DOHH2 (cell line): ENCODE measurements around the gene TMEM39A.

Experiments used
- EZH2phosphoT487 ChIP-seq: fragments of 200-600 bp; sonication (generic); IDR thresholded peaks from 2 replicates; pipeline ENCODE4 v1.6.1; 2017; ENCODE audit warnings: borderline replicate concordance, mild to moderate bottlenecking, antibody characterized with exemption, low read length, moderate library complexity, mixed read lengths
- TF ChIP-seq, protein P1 (sequence below): fragments of 200-600 bp; sonication (generic); IDR thresholded peaks from one replicate; pipeline ENCODE4 v1.5.1; 2014; ENCODE audit warnings: antibody characterized with exemption, mild to moderate bottlenecking, low read depth, low read length; ENCODE audit not compliant: poor library complexity, severe bottlenecking

GRCh38 chr3:119453822-119454221, 9.6 kb downstream of the TMEM39A start:
- TF ChIP-seq, protein P1, sequence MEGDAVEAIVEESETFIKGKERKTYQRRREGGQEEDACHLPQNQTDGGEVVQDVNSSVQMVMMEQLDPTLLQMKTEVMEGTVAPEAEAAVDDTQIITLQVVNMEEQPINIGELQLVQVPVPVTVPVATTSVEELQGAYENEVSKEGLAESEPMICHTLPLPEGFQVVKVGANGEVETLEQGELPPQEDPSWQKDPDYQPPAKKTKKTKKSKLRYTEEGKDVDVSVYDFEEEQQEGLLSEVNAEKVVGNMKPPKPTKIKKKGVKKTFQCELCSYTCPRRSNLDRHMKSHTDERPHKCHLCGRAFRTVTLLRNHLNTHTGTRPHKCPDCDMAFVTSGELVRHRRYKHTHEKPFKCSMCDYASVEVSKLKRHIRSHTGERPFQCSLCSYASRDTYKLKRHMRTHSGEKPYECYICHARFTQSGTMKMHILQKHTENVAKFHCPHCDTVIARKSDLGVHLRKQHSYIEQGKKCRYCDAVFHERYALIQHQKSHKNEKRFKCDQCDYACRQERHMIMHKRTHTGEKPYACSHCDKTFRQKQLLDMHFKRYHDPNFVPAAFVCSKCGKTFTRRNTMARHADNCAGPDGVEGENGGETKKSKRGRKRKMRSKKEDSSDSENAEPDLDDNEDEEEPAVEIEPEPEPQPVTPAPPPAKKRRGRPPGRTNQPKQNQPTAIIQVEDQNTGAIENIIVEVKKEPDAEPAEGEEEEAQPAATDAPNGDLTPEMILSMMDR: no peak
- no peak for TF ChIP-seq EZH2phosphoT487
